ENCODE results near the gene VTI1B. TPM values are rescaled to one million over a fixed set of nuclear protein-coding genes. Genes with fewer than 3 reads are reported as not detected.
"Not testable (repeated sequence)": the region's sequence is repeated elsewhere in the genome, so short reads cannot be mapped to it uniquely, and the experiment has no call there.

The VTI1B gene
- total RNA-seq, 1 donor from 2014 or later, result 43.2 TPM

DNA sequence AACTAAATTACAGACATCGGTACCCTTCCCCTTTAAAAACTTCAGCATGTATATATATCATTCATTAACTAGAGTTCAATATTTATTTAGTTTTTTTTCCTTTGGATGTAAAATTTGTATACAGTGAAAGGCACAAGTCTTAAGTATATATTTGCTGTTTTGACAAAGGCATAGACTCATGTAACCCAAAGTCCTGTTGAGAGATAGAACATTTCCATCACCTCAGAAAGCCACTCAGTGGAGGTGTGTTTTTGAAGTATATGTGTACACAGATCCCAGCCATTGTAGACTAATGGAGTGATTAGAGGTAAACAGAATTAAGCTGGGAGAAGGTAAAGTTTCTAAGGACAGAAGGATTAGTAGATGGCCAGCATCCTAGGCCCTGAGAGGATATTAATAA lies 42.6 kb upstream of the VTI1B start:
- intact Hi-C loops (cut with DNase I), result no loop called here
- H3K4me3 ChIP-seq, result no peak overlapping the region
- H3K4me1 ChIP-seq, result peaks cover 0 to 2% of the 10 kb centered on the region in 2 donors
- TF ChIP-seq, protein P1, sequence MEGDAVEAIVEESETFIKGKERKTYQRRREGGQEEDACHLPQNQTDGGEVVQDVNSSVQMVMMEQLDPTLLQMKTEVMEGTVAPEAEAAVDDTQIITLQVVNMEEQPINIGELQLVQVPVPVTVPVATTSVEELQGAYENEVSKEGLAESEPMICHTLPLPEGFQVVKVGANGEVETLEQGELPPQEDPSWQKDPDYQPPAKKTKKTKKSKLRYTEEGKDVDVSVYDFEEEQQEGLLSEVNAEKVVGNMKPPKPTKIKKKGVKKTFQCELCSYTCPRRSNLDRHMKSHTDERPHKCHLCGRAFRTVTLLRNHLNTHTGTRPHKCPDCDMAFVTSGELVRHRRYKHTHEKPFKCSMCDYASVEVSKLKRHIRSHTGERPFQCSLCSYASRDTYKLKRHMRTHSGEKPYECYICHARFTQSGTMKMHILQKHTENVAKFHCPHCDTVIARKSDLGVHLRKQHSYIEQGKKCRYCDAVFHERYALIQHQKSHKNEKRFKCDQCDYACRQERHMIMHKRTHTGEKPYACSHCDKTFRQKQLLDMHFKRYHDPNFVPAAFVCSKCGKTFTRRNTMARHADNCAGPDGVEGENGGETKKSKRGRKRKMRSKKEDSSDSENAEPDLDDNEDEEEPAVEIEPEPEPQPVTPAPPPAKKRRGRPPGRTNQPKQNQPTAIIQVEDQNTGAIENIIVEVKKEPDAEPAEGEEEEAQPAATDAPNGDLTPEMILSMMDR (IDR thresholded peaks at IDR 0.05), result no peak
- no peak for DNase-seq (ENCODE audit: low spot score in 2 of 2)
- no peaks in the 10 kb centered on the region for H3K9me3 ChIP-seq
- H3K27me3 ChIP-seq, result no peaks in the 10 kb centered on the region
- no peak overlapping the region for H3K27ac ChIP-seq
- H3K36me3 ChIP-seq, result no peaks in the 10 kb centered on the region

DNA sequence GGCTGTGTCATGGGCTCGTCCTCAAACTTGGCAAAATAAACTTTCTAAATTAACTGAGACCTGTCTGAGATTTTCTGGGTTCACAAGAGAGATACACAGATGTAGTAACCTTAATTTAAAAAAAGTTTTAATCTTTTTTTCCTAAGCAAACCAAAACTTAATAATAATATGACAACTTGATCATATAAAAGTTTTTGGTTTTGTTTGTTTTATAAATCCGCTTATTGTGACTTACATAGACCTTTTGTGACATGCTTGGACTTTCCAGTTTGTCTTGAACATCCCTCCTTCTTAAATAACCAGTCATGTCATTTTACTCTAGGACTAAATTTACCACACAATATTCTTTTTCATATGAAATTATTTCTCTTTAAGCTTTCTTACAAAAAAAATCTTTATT lies 35.8 kb upstream of the VTI1B start:
- Histone ChIP-seq H3K27me3 (no peaks in the 10 kb centered on the region), H3K27ac (no peak overlapping the region), H3K4me1 (no peaks in the 10 kb centered on the region), H3K9me3 (no peaks in the 10 kb centered on the region), H3K36me3 (no peaks in the 10 kb centered on the region), H3K4me3 (no peak overlapping the region)
- intact Hi-C loops (cut with DNase I), result no loop called here
- TF ChIP-seq, protein P1 (IDR thresholded peaks at IDR 0.05), result no peak
- no peak for DNase-seq (ENCODE audit: low spot score in 2 of 2)

DNA sequence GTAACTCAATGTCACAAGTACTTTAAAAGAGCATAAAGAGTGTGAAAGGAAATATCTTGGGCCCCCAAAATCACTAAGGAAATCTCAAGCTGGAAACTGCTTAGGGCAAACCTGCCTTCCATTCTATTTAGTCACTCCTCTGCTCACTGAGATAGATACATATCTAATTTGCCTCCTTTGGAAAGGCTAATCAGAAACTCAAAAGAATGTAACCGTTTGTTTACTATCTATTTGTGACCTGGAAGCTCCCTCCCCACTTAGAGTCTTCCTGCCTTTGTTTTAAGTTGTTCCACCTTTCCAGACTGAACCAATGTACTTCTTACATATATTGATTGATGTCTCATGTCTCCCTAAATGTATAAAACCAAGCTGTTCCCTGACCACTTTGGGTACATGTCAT lies 35.4 kb upstream of the VTI1B start:
- H3K4me1 ChIP-seq; H3K27me3 ChIP-seq; H3K27ac ChIP-seq; intact Hi-C loops (cut with DNase I); H3K4me3 ChIP-seq; DNase-seq (ENCODE audit: low spot score in 2 of 2); H3K9me3 ChIP-seq; H3K36me3 ChIP-seq: not testable (repeated sequence)

DNA sequence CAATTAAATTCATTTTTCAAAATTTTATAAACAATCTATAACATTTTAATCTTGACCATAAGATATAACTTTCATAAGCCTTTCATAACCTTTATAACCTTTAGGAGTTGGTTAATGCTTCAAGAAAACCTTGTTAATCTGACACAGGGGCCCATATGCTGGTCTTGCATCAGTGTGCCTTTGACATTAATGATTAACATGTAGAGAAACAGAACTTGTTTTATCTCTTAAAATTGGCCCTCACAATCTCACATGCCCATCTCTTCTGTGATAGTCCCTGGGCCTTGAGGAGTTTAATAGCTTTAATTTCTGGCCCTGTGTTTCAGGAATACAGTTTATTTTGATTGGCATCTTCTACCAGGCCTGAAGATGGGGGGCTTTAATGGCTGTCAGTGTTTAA lies 34.9 kb upstream of the VTI1B start:
- H3K4me1 ChIP-seq; H3K27ac ChIP-seq; H3K4me3 ChIP-seq; H3K36me3 ChIP-seq; DNase-seq (ENCODE audit: low spot score in 2 of 2); H3K9me3 ChIP-seq; H3K27me3 ChIP-seq; intact Hi-C loops (cut with DNase I): not testable (repeated sequence)

DNA sequence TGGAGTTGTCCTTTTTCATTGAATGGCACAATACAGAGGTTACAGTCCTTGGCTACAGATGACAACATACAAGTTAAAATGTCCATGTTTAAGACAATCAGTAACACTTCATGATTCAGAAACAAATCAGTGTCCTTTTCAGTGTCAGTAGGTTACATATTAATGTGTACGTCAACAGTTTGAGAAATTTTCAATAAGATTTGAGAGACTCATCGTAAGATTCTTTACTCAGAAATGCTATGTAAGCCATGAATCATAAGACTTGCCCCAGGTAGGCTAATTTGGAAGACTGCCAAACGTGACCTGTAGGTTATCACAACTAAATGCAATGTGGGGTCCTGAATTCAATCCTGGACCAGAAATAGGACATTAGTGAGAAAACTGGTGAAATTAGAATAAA lies 30.8 kb upstream of the VTI1B start:
- Histone ChIP-seq H3K9me3 (no peaks in the 10 kb centered on the region), H3K36me3 (no peaks in the 10 kb centered on the region), H3K4me3 (no peak overlapping the region), H3K4me1 (no peaks in the 10 kb centered on the region), H3K27ac (no peak overlapping the region), H3K27me3 (no peaks in the 10 kb centered on the region)
- DNase-seq (ENCODE audit: low spot score in 2 of 2), result no peak
- TF ChIP-seq, protein P1 (IDR thresholded peaks at IDR 0.05), result no peak
- intact Hi-C loops (cut with DNase I), result no loop called here

DNA sequence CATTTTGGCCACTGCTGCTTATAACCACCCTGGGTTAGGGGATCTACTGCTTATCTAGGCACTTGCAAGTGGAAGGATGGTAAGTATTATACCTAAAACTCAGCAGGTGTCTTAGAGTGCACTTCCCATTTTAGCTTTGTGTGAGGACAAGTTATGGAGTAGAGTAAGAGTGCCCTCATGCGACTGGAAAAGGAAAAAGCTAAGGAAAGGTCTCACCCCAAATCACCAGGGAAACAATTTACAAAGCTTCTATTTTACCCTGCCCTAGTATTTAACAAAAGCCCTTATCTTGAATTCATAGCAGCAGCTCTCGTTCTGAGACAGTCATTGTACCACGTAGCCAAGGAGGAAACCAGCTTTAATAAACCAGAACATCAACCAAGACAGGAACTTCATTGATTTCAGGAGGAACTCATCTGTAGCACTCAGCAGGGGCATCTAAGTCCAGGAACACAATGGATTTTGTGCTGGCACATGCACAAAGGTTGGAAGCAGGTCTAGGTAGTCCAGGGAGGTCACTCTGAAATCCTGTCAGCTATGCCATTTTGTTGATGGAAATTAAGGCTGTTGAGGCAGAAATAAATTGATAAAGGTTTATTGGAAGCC lies 30.2 kb upstream of the VTI1B start:
- no peak for DNase-seq (ENCODE audit: low spot score in 2 of 2)
- TF ChIP-seq, protein P1 (IDR thresholded peaks at IDR 0.05), result peak; percentile 63 to 79 (median 68)
- intact Hi-C loops (cut with DNase I), result loop anchor here (1.0 to 5.0 kb wide), 6 partner anchors 37 to 277 kb away; partner anchors contain the start of genes ARG2 and PIGH
- H3K4me3 ChIP-seq, result no peak overlapping the region
- H3K27me3 ChIP-seq, result no peaks in the 10 kb centered on the region
- H3K9me3 ChIP-seq, result no peaks in the 10 kb centered on the region
- H3K36me3 ChIP-seq, result no peaks in the 10 kb centered on the region
- H3K27ac ChIP-seq, result no peak overlapping the region
- H3K4me1 ChIP-seq, result no peaks in the 10 kb centered on the region

DNA sequence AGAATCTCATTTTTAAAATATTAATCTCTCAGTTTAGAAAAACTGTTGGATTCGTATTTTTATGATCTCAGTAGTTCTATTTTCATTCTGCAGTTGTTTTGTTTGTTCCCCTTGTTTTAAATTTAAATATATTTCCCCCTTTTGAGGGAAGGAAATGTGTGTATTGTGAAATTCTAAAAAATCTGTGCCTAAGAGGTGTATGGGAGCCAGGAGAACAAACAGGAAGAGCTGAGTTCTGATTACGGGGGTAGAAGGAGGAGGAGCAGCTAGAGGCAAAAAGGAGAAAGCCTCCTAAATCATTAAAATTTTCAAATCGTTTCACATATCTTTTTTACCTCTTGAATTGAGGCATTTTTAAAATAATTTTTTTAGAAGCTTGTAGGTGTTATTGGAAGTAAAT lies 29.6 kb upstream of the VTI1B start:
- H3K27ac ChIP-seq, result no peak overlapping the region
- DNase-seq (ENCODE audit: low spot score in 2 of 2), result no peak
- no peaks in the 10 kb centered on the region for H3K27me3 ChIP-seq
- no peaks in the 10 kb centered on the region for H3K36me3 ChIP-seq
- intact Hi-C loops (cut with DNase I), result loop anchor here (1.0 to 5.0 kb wide), 6 partner anchors 37 to 277 kb away; partner anchors contain the start of genes ARG2 and PIGH
- H3K9me3 ChIP-seq, result no peaks in the 10 kb centered on the region
- TF ChIP-seq, protein P1 (IDR thresholded peaks at IDR 0.05), result no peak
- H3K4me3 ChIP-seq, result no peak overlapping the region
- no peaks in the 10 kb centered on the region for H3K4me1 ChIP-seq

DNA sequence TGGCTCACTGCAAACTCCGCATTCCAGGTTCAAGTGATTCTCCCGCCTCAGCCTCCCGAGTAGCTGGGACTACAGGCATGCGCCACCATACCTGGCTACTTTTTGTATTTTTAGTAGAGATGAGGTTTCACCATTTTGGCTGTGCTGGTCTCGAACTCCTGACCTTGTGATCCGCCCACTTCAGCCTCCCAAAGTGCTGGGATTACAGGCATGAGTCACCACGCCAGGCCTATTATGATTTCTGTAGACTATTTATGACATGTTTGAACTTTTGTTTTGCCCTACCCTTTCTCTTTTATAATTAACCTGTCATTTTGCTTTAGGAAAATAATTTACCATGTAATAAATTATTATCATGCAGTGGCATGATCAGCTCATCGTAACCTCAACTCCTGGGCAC lies 27.1 kb upstream of the VTI1B start, which contains the start of gene RDH12:
Gene RDH12 (plus strand): TSS at position 395 of the 400 bp plus-strand sequence. CDS start 20,757 bp downstream, outside the sequence.
- DNase-seq (ENCODE audit: low spot score in 2 of 2); H3K27me3 ChIP-seq; H3K4me1 ChIP-seq; H3K27ac ChIP-seq; H3K4me3 ChIP-seq; H3K9me3 ChIP-seq; H3K36me3 ChIP-seq: not testable (repeated sequence)
- intact Hi-C loops (cut with DNase I), result loop anchor here (5.0 kb wide), 3 partner anchors 34 to 274 kb away; no protein-coding TSS in a partner anchor
